ENCODE measurements around the gene CCDC158. TPM values are rescaled to one million over a fixed set of nuclear protein-coding genes. Genes with fewer than 3 reads are reported as not detected.
"Not testable (repeated sequence)": the region's sequence is repeated elsewhere in the genome, so short reads cannot be mapped to it uniquely, and the experiment has no call there.

Gene CCDC158
- total RNA-seq, 1 donor from 2014 or later = not detected

DNA sequence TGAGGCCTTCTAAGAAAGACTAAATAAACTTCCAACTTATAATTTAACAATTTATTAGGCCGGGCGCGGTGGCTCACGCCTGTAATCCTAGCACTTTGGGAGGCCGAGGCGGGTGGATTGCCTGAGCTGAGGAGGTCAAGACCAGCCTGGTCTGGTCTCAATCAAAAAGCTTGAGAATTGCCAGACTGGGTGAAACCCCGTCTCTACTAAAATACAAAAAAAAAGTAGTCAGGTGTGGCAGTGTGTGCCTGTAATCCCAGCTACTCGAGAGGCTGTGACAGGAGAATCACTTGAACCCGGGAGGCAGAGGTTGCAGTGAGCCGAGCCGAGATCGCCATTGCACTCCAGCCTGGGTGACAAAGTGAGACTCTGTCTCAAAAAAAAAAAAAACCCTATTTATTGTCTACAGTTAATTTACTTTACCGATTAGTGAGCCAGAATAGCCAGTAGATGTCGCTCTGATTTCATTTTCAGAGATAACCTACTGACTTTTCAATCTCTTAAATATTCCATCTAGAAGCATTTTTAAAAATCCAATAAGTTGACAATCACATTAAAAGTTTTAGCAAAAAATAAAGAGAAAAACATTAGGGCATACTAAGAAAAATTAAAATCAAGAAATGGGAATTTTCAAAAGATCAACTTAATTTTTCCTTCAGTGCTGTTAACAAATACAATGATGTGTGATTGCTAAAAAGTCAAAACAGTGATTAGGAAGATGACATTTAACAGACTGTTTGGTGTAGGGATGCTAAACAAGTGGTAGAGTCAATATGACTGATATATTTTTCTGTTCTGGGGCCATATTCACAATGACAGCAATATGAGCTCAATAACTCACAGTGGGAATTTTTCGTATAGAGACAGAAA, 9.8 kb upstream of the CCDC158 start:
- H3K27ac Mint-ChIP-seq (ENCODE audit: unreplicated experiment) = no peak overlapping the region
- H3K4me3 Mint-ChIP-seq (ENCODE audit: unreplicated experiment) = no peak overlapping the region
- no peaks in the 10 kb centered on the region for H3K9me3 Mint-ChIP-seq (ENCODE audit: low read depth)
- no peak for DNase-seq (ENCODE audit: low spot score)
- TF ChIP-seq, protein P1, sequence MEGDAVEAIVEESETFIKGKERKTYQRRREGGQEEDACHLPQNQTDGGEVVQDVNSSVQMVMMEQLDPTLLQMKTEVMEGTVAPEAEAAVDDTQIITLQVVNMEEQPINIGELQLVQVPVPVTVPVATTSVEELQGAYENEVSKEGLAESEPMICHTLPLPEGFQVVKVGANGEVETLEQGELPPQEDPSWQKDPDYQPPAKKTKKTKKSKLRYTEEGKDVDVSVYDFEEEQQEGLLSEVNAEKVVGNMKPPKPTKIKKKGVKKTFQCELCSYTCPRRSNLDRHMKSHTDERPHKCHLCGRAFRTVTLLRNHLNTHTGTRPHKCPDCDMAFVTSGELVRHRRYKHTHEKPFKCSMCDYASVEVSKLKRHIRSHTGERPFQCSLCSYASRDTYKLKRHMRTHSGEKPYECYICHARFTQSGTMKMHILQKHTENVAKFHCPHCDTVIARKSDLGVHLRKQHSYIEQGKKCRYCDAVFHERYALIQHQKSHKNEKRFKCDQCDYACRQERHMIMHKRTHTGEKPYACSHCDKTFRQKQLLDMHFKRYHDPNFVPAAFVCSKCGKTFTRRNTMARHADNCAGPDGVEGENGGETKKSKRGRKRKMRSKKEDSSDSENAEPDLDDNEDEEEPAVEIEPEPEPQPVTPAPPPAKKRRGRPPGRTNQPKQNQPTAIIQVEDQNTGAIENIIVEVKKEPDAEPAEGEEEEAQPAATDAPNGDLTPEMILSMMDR (IDR thresholded peaks at IDR 0.05) = peak; percentile 98
- no peaks in the 10 kb centered on the region for H3K27me3 Mint-ChIP-seq (ENCODE audit: low read depth)
- H3K4me1 Mint-ChIP-seq (ENCODE audit: low read depth) = peaks cover 14% of the 10 kb centered on the region
- no peaks in the 10 kb centered on the region for H3K36me3 Mint-ChIP-seq (ENCODE audit: low read depth)

DNA sequence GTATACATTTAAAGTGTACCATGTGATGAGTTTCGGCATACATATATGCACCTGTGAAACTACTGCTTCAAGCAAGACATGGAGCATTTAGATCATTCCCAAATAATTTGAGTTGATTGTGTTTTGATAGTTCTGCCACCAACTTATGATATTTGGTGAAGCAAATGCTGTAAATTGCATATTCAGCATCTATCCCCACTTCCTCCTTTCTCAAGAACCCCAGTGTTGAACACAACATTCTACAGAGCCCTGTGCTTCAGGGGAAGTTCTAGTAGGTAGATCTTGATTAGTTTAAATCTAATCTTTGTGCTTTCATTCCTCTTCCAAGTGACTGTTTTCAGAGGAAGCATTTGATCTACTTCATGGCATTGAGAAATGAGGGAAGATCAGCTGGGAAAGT, 8.7 kb upstream of the CCDC158 start:
- DNase-seq (ENCODE audit: low spot score) = no peak
- no peaks in the 10 kb centered on the region for H3K9me3 Mint-ChIP-seq (ENCODE audit: low read depth)
- no peak overlapping the region for H3K4me3 Mint-ChIP-seq (ENCODE audit: unreplicated experiment)
- peaks cover 3% of the 10 kb centered on the region for H3K4me1 Mint-ChIP-seq (ENCODE audit: low read depth)
- H3K27me3 Mint-ChIP-seq (ENCODE audit: low read depth) = no peaks in the 10 kb centered on the region
- TF ChIP-seq, protein P1 (IDR thresholded peaks at IDR 0.05) = no peak
- H3K27ac Mint-ChIP-seq (ENCODE audit: unreplicated experiment) = no peak overlapping the region
- H3K36me3 Mint-ChIP-seq (ENCODE audit: low read depth) = no peaks in the 10 kb centered on the region

- H3K4me3 Mint-ChIP-seq (ENCODE audit: unreplicated experiment) = no peak overlapping the region
- DNase-seq (ENCODE audit: low spot score) = no peak
- TF ChIP-seq, protein P1 (IDR thresholded peaks at IDR 0.05) = peak; percentile 66
- no peaks in the 10 kb centered on the region for H3K4me1 Mint-ChIP-seq (ENCODE audit: low read depth)
- H3K27me3 Mint-ChIP-seq (ENCODE audit: low read depth) = no peaks in the 10 kb centered on the region
- H3K27ac Mint-ChIP-seq (ENCODE audit: unreplicated experiment) = no peak overlapping the region
- H3K9me3 Mint-ChIP-seq (ENCODE audit: low read depth) = no peaks in the 10 kb centered on the region
- no peaks in the 10 kb centered on the region for H3K36me3 Mint-ChIP-seq (ENCODE audit: low read depth)
These were observed 5.3 kb upstream of the CCDC158 start for GRCh38 chr4:76426272-76426671.

- H3K27me3 Mint-ChIP-seq (ENCODE audit: low read depth); H3K36me3 Mint-ChIP-seq (ENCODE audit: low read depth); H3K4me3 Mint-ChIP-seq (ENCODE audit: unreplicated experiment); H3K4me1 Mint-ChIP-seq (ENCODE audit: low read depth); H3K9me3 Mint-ChIP-seq (ENCODE audit: low read depth); DNase-seq (ENCODE audit: low spot score); H3K27ac Mint-ChIP-seq (ENCODE audit: unreplicated experiment): not testable (repeated sequence)
These were observed 2.2 kb upstream of the CCDC158 start for GRCh38 chr4:76423159-76423558.

- TF ChIP-seq, protein P1 (IDR thresholded peaks at IDR 0.05) = no peak
- no peaks in the 10 kb centered on the region for H3K9me3 Mint-ChIP-seq (ENCODE audit: low read depth)
- no peaks in the 10 kb centered on the region for H3K27me3 Mint-ChIP-seq (ENCODE audit: low read depth)
- H3K4me3 Mint-ChIP-seq (ENCODE audit: unreplicated experiment) = no peak overlapping the region
- no peak overlapping the region for H3K27ac Mint-ChIP-seq (ENCODE audit: unreplicated experiment)
- no peaks in the 10 kb centered on the region for H3K4me1 Mint-ChIP-seq (ENCODE audit: low read depth)
- no peak for DNase-seq (ENCODE audit: low spot score)
- no peaks in the 10 kb centered on the region for H3K36me3 Mint-ChIP-seq (ENCODE audit: low read depth)
These were observed 666 bp downstream of the CCDC158 start for GRCh38 chr4:76420188-76420761.

All from chondrocyte (in vitro differentiated cells).